Stomach (tissue), 9 donors: ENCODE data around the gene CIBAR2. TPM values are rescaled to one million over a fixed set of nuclear protein-coding genes. Genes with fewer than 3 reads are reported as not detected.

ENCODE experiments used
- DNase-seq, 2 donors: peaks; one replicate each; pipeline versions ENCODE4 v3.0.0 to v3.0.0-alpha.2; 2013 to 2019
- H3K27ac ChIP-seq, 5 donors: fragments of 200-600 bp in 4 of 5; sonication (generic) in 4 of 5; one replicate each; pipeline ENCODE4 v1.5.1; 2013 to 2019; ENCODE audit warnings: mild to moderate bottlenecking in 1 of 5, moderate library complexity in 1 of 5
- H3K27me3 ChIP-seq, 3 donors: fragments of 200-600 bp; sonication (generic); one replicate each; pipeline ENCODE4 v1.5.1; 2017 to 2019; ENCODE audit warnings: mixed run types in 1 of 3
- H3K36me3 ChIP-seq, 4 donors: fragments of 200-600 bp; sonication (generic); 1 replicate in 3 of 4; 2 replicates in 1 of 4; pipeline ENCODE4 v1.5.1; 2016 to 2019
- H3K4me1 ChIP-seq, 4 donors: fragments of 200-600 bp; sonication (generic); one replicate each; pipeline ENCODE4 v1.5.1; 2016 to 2019
- H3K4me3 ChIP-seq, 4 donors: fragments of 200-600 bp; sonication (generic) in 3 of 4; one replicate each; pipeline ENCODE4 v1.5.1; 2016 to 2019; ENCODE audit warnings: mild to moderate bottlenecking in 1 of 4
- H3K9me3 ChIP-seq, 4 donors: fragments of 200-600 bp; sonication (generic); one replicate each; pipeline ENCODE4 v1.5.1; 2016 to 2019
- CTCF ChIP-seq, 7 experiments: fragments of 450-650 bp in 4 of 7; fragments of 200-600 bp in 3 of 7; sonication (generic) in 3 of 7; IDR thresholded peaks; one replicate each; pipeline ENCODE4 v1.5.1; 2016 to 2019; ENCODE audit warnings: antibody characterized with exemption in 7 of 7, control low read depth in 2 of 7, mild to moderate bottlenecking in 1 of 7
- EP300 ChIP-seq: sonication (generic); formaldehyde crosslinking; IDR thresholded peaks from one replicate; pipeline ENCODE4 v1.6.1; 2017; ENCODE audit warnings: antibody characterized with exemption
- POLR2A ChIP-seq, 4 donors: fragments of 450-650 bp; IDR thresholded peaks; one replicate each; pipeline ENCODE4 v1.6.1; 2016; ENCODE audit warnings: antibody characterized with exemption in 4 of 4, control low read depth in 2 of 4, mild to moderate bottlenecking in 1 of 4, moderate library complexity in 1 of 4
- POLR2AphosphoS5 ChIP-seq, 3 donors: sonication (generic); formaldehyde crosslinking; IDR thresholded peaks; one replicate each; pipeline ENCODE4 v1.6.1; 2016; ENCODE audit warnings: antibody characterized with exemption in 3 of 3
- WGBS, 5 donors: extraction: QIAGEN DNeasy Blood & Tissue Kit in 3 of 5; methylation state at CpG; one replicate each; pipeline versions ENCODE4 v1.1.5 to v1.1.7; 2013 to 2018; 5-methylcytosine and 5-hydroxymethylcytosine counted together
- intact Hi-C: fragments of 100-400 bp; cut with DNase I; formaldehyde crosslinking; loops from one replicate; pipeline ENCODE4 v1.15.1; 2023; ENCODE audit warnings: low total_unique reads
- polyA plus RNA-seq, 3 donors: library from polyadenylated mRNA; stranded (reverse); fragments of 200-250 nt; gene quantifications; one replicate each; pipeline ENCODE4 v1.2.3, GENCODE V29; 2013
- total RNA-seq, 5 donors: library from RNA; depleted of rRNA; stranded (reverse); fragments of >200 nt; gene quantifications; one replicate each; pipeline versions ENCODE4 v1.1.0 to v1.2.3, GENCODE V29; 2014 to 2016
- donor health status: healthy with polysubstance abuse.
- donor health status: Bipolar disorder and iron deficiency.
- donor health status: healthy.

CIBAR2 gene
- total and polyA plus RNA-seq, 8 donors, result 1.5 to 54.0 TPM; not detected in 6

GRCh38 chr16:85077576-85078125, 34.6 kb downstream of the CIBAR2 start:
- H3K27ac ChIP-seq, result no peak overlapping the region
- H3K4me1 ChIP-seq, result peaks cover 0 to 3% (median 1%) of the 10 kb centered on the region in 4 donors
- H3K36me3 ChIP-seq, result peaks cover 46 to 98% (median 96%) of the 10 kb centered on the region in 4 donors
- TF ChIP-seq POLR2A (IDR thresholded peaks at IDR 0.05) (no peak), CTCF (IDR thresholded peaks at IDR 0.05) (no peak), POLR2AphosphoS5 (IDR thresholded peaks at IDR 0.05) (no peak), EP300 (no peak)
- 89 to 95% (median 92%) methylated on average over 15 to 16 of the region's 16 CpGs for WGBS, 5 donors
- H3K4me3 ChIP-seq, result no peak overlapping the region
- H3K9me3 ChIP-seq, result no peaks in the 10 kb centered on the region
- no peaks in the 10 kb centered on the region for H3K27me3 ChIP-seq
- DNase-seq, result no peak
- intact Hi-C loops, result no loop called here

- Histone ChIP-seq H3K4me1 (no peaks in the 10 kb centered on the region), H3K27ac (no peak overlapping the region), H3K36me3 (peaks cover 48 to 98% (median 96%) of the 10 kb centered on the region in 4 donors), H3K9me3 (no peaks in the 10 kb centered on the region), H3K4me3 (no peak overlapping the region), H3K27me3 (no peaks in the 10 kb centered on the region)
- intact Hi-C loops, result no loop called here
- DNase-seq, result no peak
- no peak for TF ChIP-seq EP300
- WGBS, 5 donors, result 82 to 93% (median 83%) methylated on average over 6 to 10 of the region's 10 CpGs
Measured at GRCh38 chr16:85077039-85077438, 35.2 kb downstream of the CIBAR2 start.

- WGBS, 5 donors, result 86 to 95% (median 93%) methylated on average over 16 of the region's 16 CpGs
- intact Hi-C loops, result no loop called here
- H3K36me3 ChIP-seq, result peaks cover 56 to 98% (median 96%) of the 10 kb centered on the region in 4 donors
Measured at GRCh38 chr16:85075236-85075924, 36.9 kb downstream of the CIBAR2 start.

GRCh38 chr16:85074225-85074914, 37.9 kb downstream of the CIBAR2 start:
- WGBS, 5 donors, result 89 to 94% (median 91%) methylated on average over 6 of the region's 6 CpGs
- TF ChIP-seq CTCF (IDR thresholded peaks at IDR 0.05), result no peak
- TF ChIP-seq POLR2AphosphoS5 (IDR thresholded peaks at IDR 0.05), result no peak
- TF ChIP-seq EP300, result no peak
- no peak for TF ChIP-seq POLR2A (IDR thresholded peaks at IDR 0.05)
- Histone ChIP-seq H3K4me1 (no peaks in the 10 kb centered on the region), H3K4me3 (no peak overlapping the region), H3K27me3 (no peaks in the 10 kb centered on the region), H3K36me3 (peaks cover 60 to 98% (median 96%) of the 10 kb centered on the region in 4 donors), H3K27ac (no peak overlapping the region), H3K9me3 (no peaks in the 10 kb centered on the region)
- intact Hi-C loops, result no loop called here
- DNase-seq, result no peak

More at GRCh38 chr16:85075236-85075924, 36.9 kb downstream of the CIBAR2 start:
- Histone ChIP-seq H3K9me3 (no peaks in the 10 kb centered on the region), H3K27me3 (no peaks in the 10 kb centered on the region), H3K4me1 (no peaks in the 10 kb centered on the region), H3K4me3 (no peak overlapping the region), H3K27ac (no peak overlapping the region)
- TF ChIP-seq CTCF (IDR thresholded peaks at IDR 0.05) (no peak), EP300 (no peak), POLR2AphosphoS5 (IDR thresholded peaks at IDR 0.05) (no peak), POLR2A (IDR thresholded peaks at IDR 0.05) (no peak)
- no peak for DNase-seq
